ENCODE data around the gene UBXN11. TPM values are rescaled to one million over a fixed set of nuclear protein-coding genes. Genes with fewer than 3 reads are reported as not detected.
"Not testable (repeated sequence)": the region's sequence is repeated elsewhere in the genome, so short reads cannot be mapped to it uniquely, and the experiment has no call there.

Gene UBXN11
- total and polyA plus RNA-seq, 2 donors (not counting 1 experiment from before 2014, with no cell fraction given), result 68.0 to 81.4 TPM

DNA sequence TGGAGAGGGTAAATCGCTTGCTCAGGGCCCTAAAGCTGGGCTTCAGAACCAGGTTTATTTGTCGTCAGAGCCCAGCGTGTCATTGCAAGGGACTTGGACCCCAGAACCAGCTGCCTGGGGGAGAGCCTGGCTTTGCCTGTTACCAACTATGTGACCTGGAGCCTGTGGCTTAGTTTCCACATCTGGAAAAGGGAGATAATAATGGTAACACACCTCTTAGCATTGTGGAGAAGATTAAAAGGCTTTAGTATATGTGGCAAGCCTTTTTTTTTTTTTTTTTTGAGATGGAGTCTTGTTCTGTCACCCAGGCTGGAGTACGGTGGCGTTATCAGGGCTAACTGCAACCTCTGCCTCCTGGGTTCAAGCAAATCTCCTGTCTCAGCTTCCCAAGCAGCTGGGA lies 23.8 kb upstream of the UBXN11 start:
- Histone ChIP-seq H3K27ac (ENCODE audit: low read length in 2 of 2) (no peak overlapping the region), H3K4me2 (replicated peaks; ENCODE audit: low read depth, low read length, poor library complexity, severe bottlenecking) (no peak overlapping the region), H3K36me3 (replicated peaks in 1 of 2; ENCODE audit: control extremely low read depth in 1 of 2, control insufficient read depth in 1 of 2, extremely low read depth in 1 of 2, insufficient read depth in 2 of 2, low read length in 1 of 2) (no peaks in the 10 kb centered on the region), H3K9ac (ENCODE audit: low read length) (no peak overlapping the region), H3K4me1 (ENCODE audit: control insufficient read depth in 2 of 2, insufficient read depth in 2 of 2, low read length in 2 of 2) (peaks cover under 1 to 3% of the 10 kb centered on the region in 2 donors), H3K4me3 (ENCODE audit: control extremely low read depth in 1 of 5, extremely low read depth in 1 of 5, insufficient read depth in 1 of 5, low read depth in 2 of 5, low read length in 4 of 5) (no peak overlapping the region), H3K79me2 (ENCODE audit: control insufficient read depth, insufficient read depth, low read length) (peaks cover 4% of the 10 kb centered on the region), H3K9me3 (ENCODE audit: control extremely low read depth in 1 of 3, control insufficient read depth in 2 of 3, insufficient read depth in 1 of 3, low read length in 2 of 3) (no peaks in the 10 kb centered on the region), H3K27me3 (replicated peaks in 1 of 4; ENCODE audit: control extremely low read depth in 1 of 4, control insufficient read depth in 3 of 4, insufficient read depth in 4 of 4, low read length in 3 of 4) (no peaks in the 10 kb centered on the region), H4K20me1 (ENCODE audit: control insufficient read depth, insufficient read depth, low read length, poor library complexity, severe bottlenecking) (no peaks in the 10 kb centered on the region), H2AFZ (ENCODE audit: insufficient read depth, low read depth, low read length, poor library complexity, severe bottlenecking) (no peak overlapping the region)
- no peaks in the 10 kb centered on the region for H3K9me3 Mint-ChIP-seq (ENCODE audit: insufficient read depth)
- H3K4me1 Mint-ChIP-seq, result peaks cover 5% of the 10 kb centered on the region
- H3K4me3 Mint-ChIP-seq, result no peak overlapping the region
- H3K27me3 Mint-ChIP-seq, result no peaks in the 10 kb centered on the region
- H3K27ac Mint-ChIP-seq, result no peak overlapping the region
- intact Hi-C loops (cut with micrococcal nuclease), result no loop called here
- 95% methylated on average over 2 of the region's 5 CpGs for WGBS (ENCODE audit: insufficient coverage)
- DNase-seq (no peak), ATAC-seq (ENCODE audit: low read depth) (no peak)
- ChIA-PET POLR2A (interaction anchor here (0.7 kb wide), 1 partner anchor 213 kb away, joined by 5 read pairs; no protein-coding TSS in a partner anchor), CTCF (interaction anchor here (0.7 to 30.0 kb wide), 3 partner anchors 9 to 70 kb away, joined by 3 to 1400 read pairs (median 7); partner anchors contain the start of gene SH3BGRL3)
- TF ChIP-seq EZH2 (IDR thresholded peaks at IDR 0.05; ENCODE audit: borderline replicate concordance, insufficient read depth, low read depth, low read length, poor library complexity, severe bottlenecking), result no peak
- TF ChIP-seq CTCF (IDR thresholded peaks at IDR 0.05), result no peak

GRCh38 chr1:26329380-26329779 lies 22.9 kb upstream of the UBXN11 start:
- CTCF ChIA-PET, result interaction anchor here (30.0 kb wide), 1 partner anchor 47 kb away, joined by 1400 read pairs; the partner anchor contains the start of gene SH3BGRL3
- H3K27me3 Mint-ChIP-seq; H3K9me3 Mint-ChIP-seq (ENCODE audit: insufficient read depth); H3K4me1 Mint-ChIP-seq; H3K9ac ChIP-seq (ENCODE audit: low read length); DNase-seq; H4K20me1 ChIP-seq (ENCODE audit: control insufficient read depth, insufficient read depth, low read length, poor library complexity, severe bottlenecking); H3K27me3 ChIP-seq (replicated peaks in 1 of 4; ENCODE audit: control extremely low read depth in 1 of 4, control insufficient read depth in 3 of 4, insufficient read depth in 4 of 4, low read length in 3 of 4); H3K9me3 ChIP-seq (ENCODE audit: control extremely low read depth in 1 of 3, control insufficient read depth in 2 of 3, insufficient read depth in 1 of 3, low read length in 2 of 3); H2AFZ ChIP-seq (ENCODE audit: insufficient read depth, low read depth, low read length, poor library complexity, severe bottlenecking); H3K4me2 ChIP-seq (replicated peaks; ENCODE audit: low read depth, low read length, poor library complexity, severe bottlenecking); H3K4me1 ChIP-seq (ENCODE audit: control insufficient read depth in 2 of 2, insufficient read depth in 2 of 2, low read length in 2 of 2); intact Hi-C loops (cut with micrococcal nuclease); ATAC-seq (ENCODE audit: low read depth); H3K4me3 ChIP-seq (ENCODE audit: control extremely low read depth in 1 of 5, extremely low read depth in 1 of 5, insufficient read depth in 1 of 5, low read depth in 2 of 5, low read length in 4 of 5); H3K79me2 ChIP-seq (ENCODE audit: control insufficient read depth, insufficient read depth, low read length); H3K27ac ChIP-seq (ENCODE audit: low read length in 2 of 2); H3K36me3 ChIP-seq (replicated peaks in 1 of 2; ENCODE audit: control extremely low read depth in 1 of 2, control insufficient read depth in 1 of 2, extremely low read depth in 1 of 2, insufficient read depth in 2 of 2, low read length in 1 of 2); H3K27ac Mint-ChIP-seq; H3K4me3 Mint-ChIP-seq: not testable (repeated sequence)
- WGBS (ENCODE audit: insufficient coverage), result 93% methylated on average over 2 of the region's 4 CpGs
- POLR2A ChIA-PET, result interaction anchor here (0.7 kb wide), 1 partner anchor 39 kb away, joined by 8 read pairs; no protein-coding TSS in a partner anchor
